T-helper 9 cell (primary cell): Measurements from ENCODE around the gene HLTF.
"Not testable (repeated sequence)": the region's sequence is repeated elsewhere in the genome, so short reads cannot be mapped to it uniquely, and the experiment has no call there.

ENCODE experiments used
- DNase-seq: peaks from one replicate; pipeline ENCODE4 v3.0.0-alpha.2; 2020
- total RNA-seq, 2 donors: gene quantifications; one replicate each; lab custom pipeline; 2026; lab: John Stamatoyannopoulos, UW

The HLTF gene, protein sequence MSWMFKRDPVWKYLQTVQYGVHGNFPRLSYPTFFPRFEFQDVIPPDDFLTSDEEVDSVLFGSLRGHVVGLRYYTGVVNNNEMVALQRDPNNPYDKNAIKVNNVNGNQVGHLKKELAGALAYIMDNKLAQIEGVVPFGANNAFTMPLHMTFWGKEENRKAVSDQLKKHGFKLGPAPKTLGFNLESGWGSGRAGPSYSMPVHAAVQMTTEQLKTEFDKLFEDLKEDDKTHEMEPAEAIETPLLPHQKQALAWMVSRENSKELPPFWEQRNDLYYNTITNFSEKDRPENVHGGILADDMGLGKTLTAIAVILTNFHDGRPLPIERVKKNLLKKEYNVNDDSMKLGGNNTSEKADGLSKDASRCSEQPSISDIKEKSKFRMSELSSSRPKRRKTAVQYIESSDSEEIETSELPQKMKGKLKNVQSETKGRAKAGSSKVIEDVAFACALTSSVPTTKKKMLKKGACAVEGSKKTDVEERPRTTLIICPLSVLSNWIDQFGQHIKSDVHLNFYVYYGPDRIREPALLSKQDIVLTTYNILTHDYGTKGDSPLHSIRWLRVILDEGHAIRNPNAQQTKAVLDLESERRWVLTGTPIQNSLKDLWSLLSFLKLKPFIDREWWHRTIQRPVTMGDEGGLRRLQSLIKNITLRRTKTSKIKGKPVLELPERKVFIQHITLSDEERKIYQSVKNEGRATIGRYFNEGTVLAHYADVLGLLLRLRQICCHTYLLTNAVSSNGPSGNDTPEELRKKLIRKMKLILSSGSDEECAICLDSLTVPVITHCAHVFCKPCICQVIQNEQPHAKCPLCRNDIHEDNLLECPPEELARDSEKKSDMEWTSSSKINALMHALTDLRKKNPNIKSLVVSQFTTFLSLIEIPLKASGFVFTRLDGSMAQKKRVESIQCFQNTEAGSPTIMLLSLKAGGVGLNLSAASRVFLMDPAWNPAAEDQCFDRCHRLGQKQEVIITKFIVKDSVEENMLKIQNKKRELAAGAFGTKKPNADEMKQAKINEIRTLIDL
- 15.9 to 60.8 reads per million in 2 donors for total RNA-seq

DNA sequence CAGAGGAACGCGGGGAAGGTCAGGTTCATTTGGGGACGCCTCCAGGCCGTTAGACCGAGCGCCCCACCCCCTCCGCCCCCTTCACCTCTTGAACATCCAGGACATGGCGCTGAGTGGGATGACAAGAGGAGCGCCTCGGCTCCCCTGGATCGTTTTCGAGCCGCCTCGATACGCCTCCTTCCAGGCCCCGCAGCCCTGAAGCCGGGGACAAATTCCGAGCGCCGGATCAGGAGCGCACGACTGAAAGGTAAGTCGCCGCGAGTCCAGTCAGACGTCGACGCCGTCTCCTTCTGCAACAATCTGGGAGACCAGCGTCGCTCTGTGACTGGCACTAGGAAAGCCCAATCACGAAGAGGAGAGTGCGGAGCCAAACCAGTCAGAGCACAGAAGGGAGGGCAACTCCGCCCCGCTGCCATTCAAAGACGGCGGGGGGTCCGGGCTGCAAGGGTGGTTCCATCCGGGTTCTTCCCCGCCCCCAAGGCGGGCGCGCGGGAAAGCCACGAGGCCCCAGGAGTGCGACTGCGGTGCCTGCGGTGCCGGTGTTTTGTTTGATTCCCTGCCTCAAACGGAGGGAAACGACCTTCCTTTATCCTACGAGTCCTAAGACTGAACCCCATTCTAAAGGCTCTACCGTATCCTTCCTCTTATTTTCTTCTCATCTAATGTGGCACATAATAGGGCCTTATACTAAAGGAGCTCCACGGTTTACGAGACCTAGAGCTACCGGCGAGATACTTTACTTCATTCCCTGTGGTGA is at the start of gene HLTF:
HLTF (minus strand) TSS at position 302 of the 757 bp plus-strand sequence; CDS start at position 105, 197 bp downstream.
- DNase-seq = peak; percentile 87

DNA sequence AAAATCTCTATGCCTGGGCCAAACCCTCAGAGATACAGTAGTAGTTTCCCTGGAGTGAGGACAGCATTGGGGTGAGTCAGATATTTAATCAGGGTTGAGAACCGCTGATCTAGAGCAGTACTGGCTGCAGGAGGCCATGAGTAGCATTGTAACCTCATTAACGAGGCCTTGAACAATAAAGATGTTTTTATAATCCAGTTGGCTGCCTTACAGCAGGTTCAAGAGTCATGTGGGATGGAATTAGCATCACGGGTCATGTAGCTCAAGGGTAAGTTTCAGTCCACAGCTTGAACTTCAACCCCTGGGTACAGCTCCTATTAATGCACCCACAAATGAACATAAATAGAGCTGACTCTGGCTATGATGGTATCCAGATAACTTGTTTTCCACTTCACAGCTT is 48.2 kb upstream of the HLTF start:
- DNase-seq = no peak

DNA sequence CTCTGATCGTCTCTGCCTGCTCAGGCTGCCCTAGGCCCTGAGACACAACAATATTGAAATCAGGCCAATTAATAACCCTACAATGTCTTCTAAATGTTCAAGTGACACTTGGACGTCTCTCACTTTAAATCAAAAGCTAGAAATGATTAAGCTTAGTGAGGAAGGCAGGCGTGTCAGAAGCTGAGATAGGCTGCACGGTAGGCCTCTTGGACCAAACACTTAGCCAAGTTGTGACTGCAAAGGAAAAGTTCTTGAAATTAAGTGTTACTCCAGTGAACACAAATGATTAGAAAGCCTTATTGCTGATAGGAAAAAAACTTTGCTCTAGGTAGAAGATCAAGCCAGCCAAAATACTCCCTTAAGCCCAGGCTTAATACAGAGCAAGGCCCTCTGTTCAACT is 45.3 kb upstream of the HLTF start:
- no peak for DNase-seq

DNA sequence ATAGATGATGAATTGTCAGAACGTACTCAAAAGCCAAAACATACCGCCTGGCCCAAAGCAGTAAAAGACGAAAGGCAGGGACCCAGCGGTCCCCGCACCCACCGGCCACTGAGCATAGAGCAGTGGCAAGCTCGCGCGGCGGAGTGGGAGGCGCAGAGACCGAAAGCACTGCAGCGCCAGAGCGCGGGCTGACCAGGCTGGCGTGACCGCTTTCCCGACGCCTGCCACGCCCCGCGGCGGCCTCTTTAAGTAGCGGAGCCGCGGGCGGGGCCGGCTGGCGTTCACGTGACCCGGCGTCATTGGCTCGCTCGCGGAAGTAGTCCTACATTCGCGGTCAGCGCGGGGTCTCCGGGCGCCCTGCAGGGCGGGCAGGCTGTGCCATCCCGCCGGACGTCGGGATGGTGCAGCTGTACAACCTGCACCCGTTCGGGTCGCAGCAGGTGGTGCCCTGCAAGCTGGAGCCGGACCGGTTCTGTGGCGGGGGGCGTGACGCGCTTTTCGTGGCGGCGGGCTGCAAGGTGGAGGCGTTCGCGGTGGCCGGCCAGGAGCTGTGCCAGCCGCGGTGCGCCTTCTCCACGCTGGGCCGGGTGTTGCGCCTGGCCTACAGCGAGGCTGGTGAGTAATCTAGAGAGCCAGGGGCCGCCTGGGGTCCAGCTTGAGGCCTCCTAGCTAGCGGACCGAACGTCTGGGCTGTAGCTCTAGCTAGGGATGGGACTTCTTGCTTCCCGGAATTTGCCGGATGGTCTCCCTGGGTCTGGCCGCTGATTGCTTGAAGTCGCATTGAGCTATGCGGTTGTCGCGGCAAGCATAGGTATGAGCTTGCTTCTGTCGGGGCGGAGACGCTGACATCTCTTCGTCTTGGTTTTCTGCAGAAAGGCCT is 43.2 kb upstream of the HLTF start, which contains the start of gene HPS3:
HPS3 (plus strand) TSS at position 313 of the 880 bp plus-strand sequence; CDS start at position 399, 86 bp downstream.
- DNase-seq = peak; percentile 79

DNA sequence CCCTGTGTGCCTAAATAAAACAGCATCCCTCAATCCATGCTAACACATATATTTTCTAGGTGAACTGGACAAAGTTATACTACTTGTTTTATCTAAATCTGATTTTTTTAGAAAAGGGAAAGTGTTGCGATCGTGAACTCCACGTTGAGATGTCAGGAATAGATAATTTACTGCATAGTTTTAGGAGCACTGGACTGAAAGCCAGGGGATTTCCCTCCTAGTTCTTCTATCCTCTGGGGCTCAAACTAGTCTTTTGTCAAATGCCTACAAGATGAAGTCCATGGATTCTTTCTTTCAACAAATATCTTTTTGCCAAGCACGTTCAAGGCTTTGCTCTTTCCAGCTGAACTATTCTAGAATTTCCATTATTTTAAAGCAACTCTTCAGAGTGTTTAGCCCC is 42.5 kb upstream of the HLTF start:
- no peak for DNase-seq

DNA sequence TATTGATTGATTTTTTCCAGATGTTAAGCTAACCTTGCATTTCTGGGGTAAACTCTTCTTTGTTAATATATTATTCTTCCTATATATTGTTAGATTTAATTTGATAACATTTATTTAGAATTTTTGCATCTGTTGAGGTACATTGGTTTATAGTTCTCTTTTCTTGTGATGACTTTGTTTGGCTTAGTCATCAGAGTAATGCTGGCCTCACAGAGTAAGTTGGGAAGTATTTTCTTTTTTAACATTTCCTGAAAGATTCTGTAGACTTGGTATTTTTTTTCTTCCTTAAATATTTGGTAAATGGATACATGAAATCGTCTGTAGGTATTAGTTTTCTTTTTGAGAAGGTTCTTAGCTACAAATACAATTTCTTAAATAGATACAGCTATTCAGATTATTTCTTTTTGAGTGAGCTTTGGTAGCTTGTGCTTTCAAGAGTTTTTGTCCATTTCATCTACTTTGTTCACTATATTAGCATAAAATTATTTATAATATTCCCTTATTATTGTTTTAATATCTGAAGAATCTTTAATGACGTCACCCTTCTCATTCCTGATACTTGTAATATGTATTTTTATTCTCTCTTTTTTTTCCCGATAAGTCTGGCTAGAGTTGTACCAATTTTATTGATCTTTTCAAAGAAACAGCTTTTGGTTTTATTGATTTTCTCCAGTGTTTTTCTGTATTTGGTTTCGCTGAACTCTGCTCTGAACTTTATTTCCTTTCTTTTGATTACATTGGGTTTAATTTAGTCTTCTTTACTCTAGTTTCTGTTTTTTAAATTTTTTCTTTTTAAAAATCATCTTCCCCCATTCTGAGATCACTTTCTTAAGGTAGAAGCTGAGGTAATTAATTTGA is 36.6 kb upstream of the HLTF start:
- DNase-seq = no peak

DNA sequence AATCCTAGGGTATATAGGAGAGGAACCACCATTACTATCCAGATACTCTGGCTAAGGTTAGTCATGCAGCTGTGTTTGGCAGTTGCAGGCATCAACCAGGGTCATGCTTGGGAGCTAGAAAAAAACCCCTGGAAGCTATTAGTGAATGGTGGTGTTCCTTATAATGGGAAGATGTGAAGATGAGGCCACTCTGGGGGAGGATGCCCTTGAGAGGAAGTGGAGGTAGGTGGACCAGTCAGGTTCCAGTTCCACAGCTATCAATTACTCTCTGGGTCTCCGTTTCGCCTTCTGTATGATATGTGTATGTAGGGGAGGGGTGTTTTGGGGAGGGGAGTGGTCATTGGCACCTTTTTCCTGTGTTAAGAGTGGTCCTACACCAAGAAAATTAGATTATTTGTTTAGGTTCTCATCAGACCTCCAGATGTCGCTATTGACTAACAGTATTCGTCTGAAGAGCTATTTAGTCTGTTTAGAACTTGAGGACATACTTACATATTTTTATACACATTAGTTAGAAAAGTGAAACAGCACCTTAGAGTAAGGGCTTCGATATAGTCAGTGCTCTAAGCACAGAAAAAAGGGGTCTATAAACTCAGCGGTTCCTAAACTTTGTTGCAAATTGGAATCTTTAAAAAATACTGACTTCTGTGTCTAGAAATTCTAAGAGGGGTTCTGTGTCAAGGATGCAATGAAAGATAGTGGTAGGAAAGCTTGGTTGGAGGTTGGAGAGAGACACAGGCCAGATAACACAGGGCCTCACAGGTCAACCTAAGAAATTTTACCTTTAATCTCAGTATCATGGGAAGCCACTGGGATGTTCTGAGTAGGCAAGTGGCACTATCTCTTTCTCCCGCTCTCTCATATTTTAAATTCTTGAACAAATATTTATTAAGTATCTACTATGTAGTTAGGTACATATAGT is 34.0 kb upstream of the HLTF start:
- DNase-seq = no peak

DNA sequence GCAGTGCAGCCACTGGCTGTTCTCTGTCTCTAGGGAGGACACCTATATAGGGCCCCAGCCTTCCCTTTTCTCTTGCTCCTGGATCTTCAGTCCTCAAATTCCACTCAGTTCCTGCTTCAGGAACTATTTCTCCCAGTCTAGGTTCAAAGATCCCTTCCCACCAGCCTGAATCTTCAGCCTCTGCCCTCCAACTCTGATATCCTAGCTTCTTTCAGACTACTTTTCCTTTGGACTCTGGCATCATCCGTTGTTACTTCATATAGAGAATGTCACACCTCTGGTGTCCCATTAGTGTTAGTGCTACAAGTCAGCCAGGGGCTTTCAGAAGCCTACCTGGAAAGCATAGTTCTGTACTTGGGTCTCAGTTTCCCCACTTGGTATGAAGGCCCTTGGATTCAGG is 33.1 kb upstream of the HLTF start:
- no peak for DNase-seq

DNA sequence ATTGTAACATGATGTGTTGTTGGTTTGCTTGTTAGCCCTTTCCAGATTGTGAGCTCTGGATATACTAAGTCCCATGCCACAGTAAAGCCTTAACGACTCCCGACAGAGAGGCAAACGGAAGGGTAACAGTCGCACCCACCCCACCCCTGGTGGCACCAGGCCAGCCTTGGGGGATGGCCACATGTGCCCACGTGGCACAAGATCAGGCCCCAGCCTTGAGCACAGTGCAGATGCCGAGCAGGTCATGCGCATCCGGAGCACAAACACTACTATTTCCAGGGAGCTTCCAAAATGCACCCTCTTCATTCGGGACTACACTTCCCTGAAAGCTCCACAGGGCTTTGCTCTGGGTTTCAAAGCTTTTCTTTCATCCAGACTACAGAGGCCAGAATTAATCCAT is 32.4 kb upstream of the HLTF start:
- no peak for DNase-seq

DNA sequence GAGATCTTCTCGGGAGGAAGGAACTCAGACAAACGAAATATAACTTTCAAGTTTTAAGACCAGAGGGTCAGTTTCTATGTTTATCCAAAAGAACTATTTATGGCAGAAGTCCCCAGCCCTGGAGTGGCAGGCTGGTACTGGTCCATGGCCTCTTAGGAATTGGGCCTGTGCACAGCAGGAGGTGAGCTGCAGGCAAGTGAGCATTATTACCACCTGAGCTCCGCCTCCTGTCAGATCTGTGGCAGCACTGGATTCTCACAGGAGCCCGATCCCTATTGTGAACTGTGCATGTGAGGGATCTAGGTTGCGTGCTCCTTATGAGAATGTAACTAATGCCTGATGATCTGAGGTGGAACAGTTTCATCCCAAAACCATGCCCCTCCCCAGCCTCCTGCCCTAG is 28.8 kb upstream of the HLTF start:
- DNase-seq = no peak

DNA sequence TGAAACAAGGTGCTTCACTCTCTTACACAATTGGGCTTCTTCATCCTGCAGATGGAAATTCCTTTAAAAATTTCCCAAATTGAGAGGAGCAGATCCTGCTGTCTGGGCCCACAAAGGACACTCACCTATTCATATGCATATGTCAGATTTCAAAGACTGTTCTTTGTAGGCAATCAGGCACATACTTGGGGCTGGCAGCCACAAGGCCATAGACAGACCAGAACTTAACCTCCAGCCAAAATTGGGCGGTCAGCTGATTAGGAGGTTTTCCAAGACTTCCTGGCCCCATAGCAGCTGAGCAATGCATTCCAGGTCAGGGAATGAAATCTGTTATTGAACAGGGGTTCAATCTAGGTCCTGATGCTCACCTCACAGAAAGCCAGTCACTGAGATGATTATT is 28.1 kb upstream of the HLTF start:
- DNase-seq = no peak

DNA sequence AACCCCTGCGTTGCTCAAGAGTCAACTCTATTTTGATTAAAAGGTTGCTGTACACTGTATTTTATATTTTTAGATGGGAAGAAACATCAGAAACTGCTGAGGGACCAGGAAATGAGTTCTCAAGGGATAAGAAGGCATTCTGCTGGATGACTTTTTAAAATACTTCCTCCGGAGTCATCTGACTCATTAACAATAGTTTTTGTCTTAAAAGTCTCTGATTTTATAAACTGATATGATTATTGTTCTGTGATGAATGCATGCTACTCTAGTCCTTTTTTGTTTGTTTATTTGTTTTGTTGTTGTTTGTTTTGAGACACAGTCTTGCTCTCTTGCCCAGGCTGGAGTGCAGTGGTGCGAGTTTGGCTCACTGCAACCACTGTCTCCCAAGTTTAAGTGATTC is 18.2 kb upstream of the HLTF start:
- DNase-seq = no peak

DNA sequence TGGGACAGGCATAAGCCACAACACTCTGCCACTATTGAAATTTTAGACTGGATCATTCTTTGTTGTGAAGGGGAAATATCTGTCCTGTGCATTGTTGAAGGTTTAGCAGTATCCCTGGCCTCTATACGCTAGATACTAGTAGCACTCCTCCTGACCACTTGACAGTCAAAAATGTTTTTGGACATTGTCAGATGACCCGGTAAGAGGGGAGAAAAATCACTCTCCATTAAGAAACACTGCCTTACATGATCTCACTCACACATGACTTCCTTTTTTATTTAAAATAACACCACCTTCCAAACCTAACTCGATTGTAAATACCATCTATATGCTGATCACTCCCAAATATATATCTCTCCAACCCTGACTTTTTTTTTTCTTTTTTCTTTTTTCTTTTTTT is 15.3 kb upstream of the HLTF start:
- DNase-seq = no peak

DNA sequence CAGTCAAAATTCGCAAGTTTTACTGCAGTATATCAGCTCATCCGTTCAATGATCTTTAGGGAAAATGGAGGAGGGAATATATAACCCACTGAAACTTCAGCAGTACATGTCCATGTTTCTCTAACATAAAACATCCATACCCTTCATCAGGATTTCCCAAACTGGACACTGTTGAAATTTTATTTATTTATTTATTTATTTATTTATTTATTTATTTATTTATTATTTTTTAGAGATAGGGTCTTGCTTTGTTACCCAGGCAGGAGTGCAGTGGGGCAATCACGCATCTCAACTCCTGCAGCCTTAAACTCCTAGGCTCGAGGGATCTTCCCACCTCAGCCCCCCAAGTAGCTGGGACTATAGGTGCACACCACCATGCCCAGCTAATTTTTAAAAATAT is 14.8 kb upstream of the HLTF start:
- DNase-seq = no peak

DNA sequence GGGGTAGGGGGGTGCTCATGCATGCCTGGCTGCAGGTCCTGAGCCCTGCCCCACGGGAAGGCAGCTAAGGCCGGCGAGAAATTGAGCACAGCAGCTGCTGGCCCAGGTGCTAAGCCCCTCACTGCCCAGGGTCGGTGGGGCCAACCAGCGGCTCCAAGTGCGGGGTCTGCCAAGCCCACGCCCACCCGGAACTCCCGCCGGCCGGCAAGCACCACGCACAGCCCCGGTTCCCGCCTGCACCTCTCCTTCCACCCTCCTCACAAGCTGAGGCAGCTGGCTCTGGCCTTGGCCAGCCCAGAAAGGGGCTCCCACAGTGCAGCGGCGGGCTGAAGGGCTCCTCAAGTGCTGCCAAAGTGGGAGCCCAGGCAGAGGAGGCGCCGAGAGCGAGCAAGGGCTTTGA is 11.7 kb upstream of the HLTF start:
- DNase-seq = not testable (repeated sequence)

DNA sequence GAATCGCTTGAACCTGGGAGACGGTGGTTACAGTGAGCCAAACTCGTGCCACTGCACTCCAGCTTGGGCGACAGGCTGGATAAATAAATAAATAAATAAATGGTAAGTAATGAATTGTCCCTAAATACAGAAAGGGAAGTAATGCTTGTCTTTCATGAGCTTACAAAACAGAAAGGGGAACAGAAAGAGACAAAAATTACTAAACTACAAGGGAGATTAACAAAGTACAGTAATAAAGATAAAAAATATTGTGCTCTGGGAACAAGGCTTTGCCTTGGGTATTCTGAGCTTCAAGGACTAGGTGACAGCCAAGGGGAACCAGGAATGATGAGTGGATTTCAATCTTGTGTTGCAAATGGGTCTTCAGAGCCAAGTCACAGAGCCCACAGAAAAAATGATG is 9.2 kb upstream of the HLTF start:
- no peak for DNase-seq

DNA sequence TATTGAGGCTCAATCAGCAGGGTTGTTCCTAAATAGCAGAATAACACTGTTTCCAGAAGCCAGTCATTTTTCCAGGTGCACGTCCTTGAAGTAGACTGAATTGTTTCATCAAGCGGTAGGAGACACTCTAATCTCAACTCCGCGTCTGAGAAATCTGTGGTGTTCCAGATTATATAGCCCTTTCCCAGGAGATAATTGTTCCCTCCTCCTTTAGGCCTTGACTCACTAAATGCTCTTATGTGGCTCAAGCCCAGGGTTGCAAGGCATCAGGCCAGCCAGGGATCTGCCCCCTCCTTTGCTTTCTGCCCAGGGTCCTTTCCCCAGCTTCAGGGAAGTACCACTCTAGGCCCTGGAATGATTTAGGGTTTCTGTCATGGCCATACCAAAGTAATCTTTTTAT is 5.7 kb upstream of the HLTF start:
- DNase-seq = no peak

DNA sequence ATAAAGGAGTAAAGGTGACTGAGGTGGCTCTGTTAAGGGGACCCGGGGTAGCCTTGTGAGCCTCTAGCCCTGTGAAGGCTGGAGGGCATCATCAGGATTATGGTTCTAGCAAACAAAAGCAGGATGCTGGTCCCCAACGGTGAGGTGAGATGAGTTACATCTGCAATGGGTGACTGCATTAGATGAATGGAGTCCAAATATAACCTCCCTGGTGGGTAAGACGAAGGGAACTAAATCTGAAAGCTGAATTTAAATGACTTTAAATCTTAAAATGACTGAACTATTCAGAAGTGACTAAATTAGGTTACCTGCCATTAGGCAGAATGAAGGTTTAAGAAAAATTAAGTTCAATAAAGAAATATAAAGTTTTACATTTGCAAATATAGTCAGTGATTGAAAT is 4.6 kb upstream of the HLTF start:
- no peak for DNase-seq

DNA sequence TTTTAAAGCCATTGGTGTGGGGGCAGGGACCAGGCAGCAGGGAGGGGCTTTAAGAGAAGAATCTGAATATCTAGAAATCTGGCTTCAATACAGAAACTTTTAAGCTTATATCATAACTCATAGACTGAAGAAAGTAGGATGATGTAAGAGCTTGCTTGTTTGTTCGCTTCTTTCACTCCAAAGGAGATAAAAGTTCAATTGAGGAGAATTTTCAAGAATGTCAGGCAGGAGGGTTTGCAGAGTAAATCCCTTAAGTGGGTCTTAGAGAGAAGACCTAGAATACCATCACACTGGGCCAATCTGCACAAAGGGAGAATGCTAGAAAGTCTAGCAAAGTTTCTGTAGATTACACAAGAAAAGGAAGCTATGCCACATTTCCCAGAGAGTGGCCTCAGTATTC is 4.1 kb upstream of the HLTF start:
- DNase-seq = no peak

DNA sequence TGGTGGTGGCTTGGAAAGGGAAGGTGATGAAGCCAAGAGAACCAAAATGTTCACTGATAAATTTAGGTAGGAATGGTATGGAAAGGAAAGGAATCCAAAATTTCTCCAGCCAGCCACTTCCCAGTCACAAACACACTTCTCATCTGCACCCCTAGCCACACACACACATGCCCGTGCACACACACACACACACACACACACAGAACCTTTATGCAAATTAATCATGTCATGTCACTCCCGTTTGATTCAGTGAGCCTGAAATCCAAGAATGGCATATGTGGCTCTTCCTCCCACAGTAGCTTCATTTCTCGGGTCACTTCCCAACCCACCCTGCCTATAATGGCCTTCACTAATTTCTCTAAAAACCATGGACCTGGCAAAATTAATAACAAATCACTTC is 3.1 kb upstream of the HLTF start:
- DNase-seq = no peak
